OCI-M1 (cell line): ENCODE data around the gene MYL4.

Source experiments
- DNase-seq: peaks from one replicate; lab custom pipeline; 2025; lab: John Stamatoyannopoulos, UW

Gene MYL4

DNA sequence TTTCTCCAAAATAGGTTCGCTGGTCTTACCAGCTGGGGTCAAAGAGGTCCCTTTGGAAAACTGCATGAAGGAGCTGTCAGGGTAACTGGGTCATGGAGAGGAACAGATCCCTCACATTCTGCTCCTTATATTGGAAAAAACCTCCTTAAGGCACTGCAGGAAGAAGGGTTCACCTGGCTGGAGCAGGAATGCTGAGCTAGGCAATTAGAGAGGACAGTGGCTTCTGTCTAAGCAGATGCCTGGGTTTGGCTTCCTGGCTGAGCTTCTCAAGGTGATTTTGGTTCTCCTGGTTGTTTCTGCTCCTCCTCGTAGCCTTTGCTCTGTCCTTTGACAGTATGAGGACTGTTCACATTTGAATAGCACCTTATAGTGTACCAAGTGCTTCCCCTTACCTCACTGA is 64.1 kb downstream of the MYL4 start:
- no peak for DNase-seq
